K562 (cell line): ENCODE results near the gene FMNL2. TPM values are rescaled to one million over a fixed set of nuclear protein-coding genes. Genes with fewer than 3 reads are reported as not detected.

ENCODE experiments used
- ATAC-seq: fragments of 200-7000 bp; cut with Tn5 transposase; 3 replicates; pipeline ENCODE4 v1.9.1; 2020; ENCODE audit warnings: moderate library complexity
- BruUV-seq: library from RNA; stranded (reverse); fragments of 400-500 nt; replicated peaks from 2 replicates; lab custom pipeline; 2021; lab: Mats Ljungman, UMichigan
- CTCF ChIA-PET: fragments of 300-600 bp; formaldehyde crosslinking; extraction: SDS; loops from one replicate; lab custom pipeline; 2021; ENCODE audit warnings: low intra/inter-chr PET ratio; lab: Yijun Ruan, JAX
- POLR2A ChIA-PET: fragments of 300-600, 350-650 bp; sonication (Branson Sonifier 250); formaldehyde crosslinking; extraction: SDS; loops from one replicate; lab custom pipeline; 2021; ENCODE audit warnings: antibody characterized with exemption, inconsistent platforms; lab: Yijun Ruan, JAX
- DNase-seq, 4 experiments: peaks; one replicate each; pipeline versions ENCODE4 v3.0.0 to v3.0.0-alpha.2; 2011 to 2018; ENCODE audit warnings: low spot score in 3 of 4, mixed read lengths in 3 of 4; ENCODE audit errors: extremely low read depth in 1 of 4
- FAIRE-seq: peaks from 2 replicates; lab custom pipeline; 2011; peaks lifted over from hg19 to GRCh38; lab: Jason Lieb, UNC
- H2AFZ ChIP-seq: 2 replicates; pipeline ENCODE4 v1.6.0; 2011; ENCODE audit warnings: low read depth, low read length, control low read depth, inconsistent platforms
- H3K27ac ChIP-seq: fragments of 200-600 bp; 3 replicates; pipeline ENCODE4 v1.8.0; 2011; ENCODE audit warnings: low read depth, mild to moderate bottlenecking, control low read depth, inconsistent platforms, low read length, moderate library complexity, mixed read lengths; ENCODE audit errors: extremely low read depth
- H3K27me3 ChIP-seq, 2 experiments: fragments of 300-600 bp in 1 of 2; 2 replicates in 1 of 2; 3 replicates in 1 of 2; pipeline versions ENCODE4 v1.6.0 to v1.8.0; 2011; ENCODE audit warnings: inconsistent platforms in 2 of 2, low read length in 2 of 2, mild to moderate bottlenecking in 1 of 2, mixed read lengths in 1 of 2, moderate library complexity in 1 of 2; ENCODE audit not compliant: control insufficient read depth in 2 of 2, insufficient read depth in 2 of 2
- H3K36me3 ChIP-seq: fragments of 300-600 bp; 3 replicates; pipeline ENCODE4 v1.8.0; 2011; ENCODE audit warnings: mild to moderate bottlenecking, low read length, inconsistent platforms; ENCODE audit not compliant: control insufficient read depth, insufficient read depth
- H3K4me1 ChIP-seq, 2 experiments: fragments of 200-600 bp in 1 of 2; replicated peaks in 1 of 2; 2 replicates in 1 of 2; 3 replicates in 1 of 2; pipeline versions ENCODE4 v1.5.1 to v1.8.0; 2011; ENCODE audit warnings: inconsistent platforms in 2 of 2, low read length in 2 of 2, mild to moderate bottlenecking in 1 of 2, mixed read lengths in 1 of 2, moderate library complexity in 1 of 2; ENCODE audit not compliant: control insufficient read depth in 2 of 2, insufficient read depth in 2 of 2
- H3K4me2 ChIP-seq: 2 replicates; pipeline ENCODE4 v1.6.1; 2011; ENCODE audit warnings: low read length, control low read depth, inconsistent platforms, mixed read lengths; ENCODE audit not compliant: insufficient read depth
- H3K4me3 ChIP-seq: fragments of 200-600 bp; sonication (generic), shearing (Covaris generic); 2 replicates; pipeline ENCODE4 v1.5.1; 2016; ENCODE audit warnings: control low read depth, inconsistent platforms
- H3K79me2 ChIP-seq: fragments of 200-600 bp; 3 replicates; pipeline ENCODE4 v1.8.0; 2011; ENCODE audit warnings: low read length, inconsistent platforms; ENCODE audit not compliant: control insufficient read depth, insufficient read depth
- H3K9ac ChIP-seq, 2 experiments: 2 replicates each; pipeline versions ENCODE4 v1.6.0 to v1.6.1; 2011; ENCODE audit warnings: low read depth in 2 of 2, low read length in 2 of 2, control low read depth in 1 of 2, inconsistent platforms in 1 of 2, mild to moderate bottlenecking in 1 of 2, mixed read lengths in 1 of 2; ENCODE audit not compliant: insufficient read depth in 1 of 2
- H3K9me1 ChIP-seq: one replicate; pipeline ENCODE4 v1.6.0; 2011; ENCODE audit warnings: inconsistent platforms, mild to moderate bottlenecking, low read length, moderate library complexity; ENCODE audit not compliant: control insufficient read depth, insufficient read depth
- H3K9me3 ChIP-seq: replicated peaks from 2 replicates; pipeline ENCODE4 v1.5.1; 2011; ENCODE audit warnings: low read depth, low read length, inconsistent platforms; ENCODE audit not compliant: control insufficient read depth, insufficient read depth
- H4K20me1 ChIP-seq: replicated peaks from 2 replicates; pipeline ENCODE4 v1.6.1; 2011; ENCODE audit warnings: low read length, inconsistent platforms, mixed read lengths; ENCODE audit not compliant: control insufficient read depth, insufficient read depth
- CBX1 ChIP-seq: sonication (generic); IDR thresholded peaks from 2 replicates; pipeline ENCODE4 v1.6.1; 2016; ENCODE audit warnings: antibody characterized with exemption, low read depth, mild to moderate bottlenecking
- ESRRA ChIP-seq: fragments of 450-650 bp; IDR thresholded peaks from 2 replicates; pipeline ENCODE4 v1.6.1; 2014; ENCODE audit warnings: low read depth, mild to moderate bottlenecking, moderate library complexity, borderline replicate concordance
- GABPA ChIP-seq: fragments of 200-800 bp; sonication (Bioruptor generic); conservative IDR thresholded peaks from 2 replicates; pipeline ENCODE4 v1.6.1; 2016; ENCODE audit warnings: low read depth, missing genetic modification characterization, missing compliant biosample characterization
- MYBL2 ChIP-seq, 2 experiments: fragments of 450-650 bp in 1 of 2; sonication (generic) in 1 of 2; formaldehyde crosslinking in 1 of 2; IDR thresholded peaks; 2 replicates each; pipeline versions ENCODE4 v1.6.1 to v1.8.1; 2017 to 2022; ENCODE audit warnings: borderline replicate concordance in 1 of 2, inconsistent platforms in 1 of 2, low read depth in 1 of 2, mild to moderate bottlenecking in 1 of 2, missing genetic modification reagents in 1 of 2, moderate library complexity in 1 of 2
- NR4A1 ChIP-seq, 2 experiments: fragments of 250-450 bp in 1 of 2; fragments of 450-650 bp in 1 of 2; sonication (Bioruptor Pico) in 1 of 2; IDR thresholded peaks; 2 replicates each; pipeline versions ENCODE4 v1.4.0 to v1.6.1; 2016 to 2020; ENCODE audit warnings: mild to moderate bottlenecking in 2 of 2, missing compliant biosample characterization in 1 of 2, missing genetic modification characterization in 1 of 2, moderate library complexity in 1 of 2
- PTTG1 ChIP-seq: fragments of 450-650 bp; IDR thresholded peaks from 2 replicates; pipeline ENCODE4 v1.6.1; 2016; ENCODE audit warnings: low read depth, mild to moderate bottlenecking, missing genetic modification characterization, missing compliant biosample characterization
- WGBS: fragments of 100-300 bp; shearing (Covaris generic); methylation state at CpG from one replicate; pipeline ENCODE4 v1.1.6; 2016; ENCODE audit warnings: low coverage, mixed read lengths; ENCODE audit not compliant: insufficient coverage; ENCODE audit errors: missing lambda C conversion rate; 5-methylcytosine and 5-hydroxymethylcytosine counted together
- in situ Hi-C: fragments of 300-500 bp; cut with MboI; formaldehyde crosslinking; loops from 4 replicates; pipeline ENCODE4 v1.15.0; 2018; ENCODE audit warnings: inconsistent platforms, mixed read lengths
- intact Hi-C: fragments of 100-400 bp; cut with micrococcal nuclease; formaldehyde crosslinking; loops from 2 replicates; pipeline ENCODE4 v1.14.2; 2022
- polyA plus RNA-seq, 8 experiments: library from polyadenylated mRNA; depleted of rRNA in 4 of 8; stranded (reverse) in 5 of 8; unstranded in 3 of 8; fragments of >200 nt; fragmentation: Nextera tagmentation in 2 of 8; fragmentation: Illumina TruSeq in 1 of 8; extraction: Ambion mirVana in 2 of 8; extraction: Trizol in 1 of 8; gene quantifications; 2 replicates each; pipeline versions ENCODE4 v1.2.1 to v1.2.3, GENCODE V29; 2011 to 2014; ENCODE audit warnings: inconsistent platforms in 1 of 8, missing spikeins in 1 of 8
- total RNA-seq, 7 experiments: library from RNA; depleted of rRNA in 6 of 7; stranded (reverse); fragments of >200 nt in 6 of 7; fragmentation: Illumina TruSeq in 2 of 7; extraction: Trizol in 2 of 7; gene quantifications; 2 replicates each; pipeline versions ENCODE4 v1.2.1 to v1.2.3, GENCODE V29; 2011 to 2021; ENCODE audit warnings: low replicate concordance in 1 of 7
- TF ChIP-seq, protein P1 (sequence below), 3 experiments: IDR thresholded peaks in 2 of 3; conservative IDR thresholded peaks in 1 of 3; 2 replicates each; pipeline ENCODE4 v1.5.1; 2011 to 2012; ENCODE audit warnings: low read length in 3 of 3, mild to moderate bottlenecking in 3 of 3, control low read depth in 2 of 3, improper control_type of control experiment in 1 of 3, inconsistent platforms in 1 of 3, low read depth in 1 of 3, mixed read lengths in 1 of 3, moderate library complexity in 1 of 3; ENCODE audit not compliant: insufficient read depth in 2 of 3

FMNL2 gene
- total and polyA plus RNA-seq, 9 of the 15 experiments (the other 6 are each of a cell fraction or from before 2014, with no cell fraction given): 0.15 to 0.49 (median 0.24) TPM; not detected in 1

- Histone ChIP-seq H3K9ac (no peak overlapping the region), H3K4me3 (no peak overlapping the region), H3K27ac (no peak overlapping the region), H3K36me3 (no peaks in the 10 kb centered on the region), H3K9me1 (no peaks in the 10 kb centered on the region), H3K4me2 (no peak overlapping the region), H3K4me1 (peaks cover 0 to 4% of the 10 kb centered on the region in 2 experiments; a peak in 1 of 5 replicates), H2AFZ (no peak overlapping the region), H3K79me2 (no peaks in the 10 kb centered on the region), H4K20me1 (no peaks in the 10 kb centered on the region), H3K9me3 (no peaks in the 10 kb centered on the region), H3K27me3 (peaks cover 5 to 16% of the 10 kb centered on the region in 2 experiments; a peak in 3 of 5 replicates)
- intact Hi-C loops: no loop called here
- WGBS: 2% methylated on average over 3 of the region's 3 CpGs
- DNase-seq: no peak
- ChIA-PET CTCF (interaction anchor here (0.6 kb wide), 1 partner anchor 27 kb away, joined by 4 read pairs; no protein-coding TSS in a partner anchor), POLR2A (interaction anchor here (1.5 kb wide), 1 partner anchor 19 kb away, joined by 3 read pairs; no protein-coding TSS in a partner anchor)
- in situ Hi-C loops: no loop called here
- no peak for TF ChIP-seq ESRRA
- 0 out of 2 replicates have a peak, but pooled peaks have one; percentile 5 for TF ChIP-seq GABPA
- no peak for TF ChIP-seq PTTG1 (tag)
- no peak for TF ChIP-seq CBX1
- TF ChIP-seq, protein P1, sequence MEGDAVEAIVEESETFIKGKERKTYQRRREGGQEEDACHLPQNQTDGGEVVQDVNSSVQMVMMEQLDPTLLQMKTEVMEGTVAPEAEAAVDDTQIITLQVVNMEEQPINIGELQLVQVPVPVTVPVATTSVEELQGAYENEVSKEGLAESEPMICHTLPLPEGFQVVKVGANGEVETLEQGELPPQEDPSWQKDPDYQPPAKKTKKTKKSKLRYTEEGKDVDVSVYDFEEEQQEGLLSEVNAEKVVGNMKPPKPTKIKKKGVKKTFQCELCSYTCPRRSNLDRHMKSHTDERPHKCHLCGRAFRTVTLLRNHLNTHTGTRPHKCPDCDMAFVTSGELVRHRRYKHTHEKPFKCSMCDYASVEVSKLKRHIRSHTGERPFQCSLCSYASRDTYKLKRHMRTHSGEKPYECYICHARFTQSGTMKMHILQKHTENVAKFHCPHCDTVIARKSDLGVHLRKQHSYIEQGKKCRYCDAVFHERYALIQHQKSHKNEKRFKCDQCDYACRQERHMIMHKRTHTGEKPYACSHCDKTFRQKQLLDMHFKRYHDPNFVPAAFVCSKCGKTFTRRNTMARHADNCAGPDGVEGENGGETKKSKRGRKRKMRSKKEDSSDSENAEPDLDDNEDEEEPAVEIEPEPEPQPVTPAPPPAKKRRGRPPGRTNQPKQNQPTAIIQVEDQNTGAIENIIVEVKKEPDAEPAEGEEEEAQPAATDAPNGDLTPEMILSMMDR (IDR thresholded peaks at IDR 0.05 in 2 of 3, conservative IDR thresholded peaks at IDR 0.05 in 1 of 3; ENCODE audit: insufficient read depth in 2 of 3, low read depth in 1 of 3, low read length in 3 of 3): no peak
- no peak for TF ChIP-seq MYBL2 (IDR thresholded peaks at IDR 0.05; ENCODE audit: low read depth)
- TF ChIP-seq MYBL2 (CRISPR knock-in tag; IDR thresholded peaks at IDR 0.05; ENCODE audit: borderline replicate concordance): no peak
- no peak for TF ChIP-seq NR4A1 (CRISPR knock-in tag; IDR thresholded peaks at IDR 0.05)
- no peak for TF ChIP-seq NR4A1 (tag; IDR thresholded peaks at IDR 0.05)
- FAIRE-seq: no peak
- no TSS peak for BruUV-seq
- ATAC-seq: no peak
Measured at GRCh38 chr2:152496371-152496770, 161.4 kb downstream of the FMNL2 start.
